GM19240 (cell line): ENCODE results near the gene ADTRP.
A peak's percentile ranks its signal among the peaks of the same experiment; 100 is the strongest.
"Not testable (repeated sequence)": the region's sequence is repeated elsewhere in the genome, so short reads cannot be mapped to it uniquely, and the experiment has no call there.

Experiments
- DNase-seq: peaks from one replicate; pipeline ENCODE4 v3.0.0; 2011; ENCODE audit warnings: low spot score; ENCODE audit not compliant: insufficient read length

ADTRP gene

GRCh38 chr6:11803591-11803971 lies 25.0 kb upstream of the ADTRP start:
- DNase-seq = no peak

GRCh38 chr6:11802886-11803590 lies 24.4 kb upstream of the ADTRP start:
- no peak for DNase-seq

GRCh38 chr6:11800531-11800930 lies 21.9 kb upstream of the ADTRP start:
- not testable (repeated sequence) for DNase-seq

DNA sequence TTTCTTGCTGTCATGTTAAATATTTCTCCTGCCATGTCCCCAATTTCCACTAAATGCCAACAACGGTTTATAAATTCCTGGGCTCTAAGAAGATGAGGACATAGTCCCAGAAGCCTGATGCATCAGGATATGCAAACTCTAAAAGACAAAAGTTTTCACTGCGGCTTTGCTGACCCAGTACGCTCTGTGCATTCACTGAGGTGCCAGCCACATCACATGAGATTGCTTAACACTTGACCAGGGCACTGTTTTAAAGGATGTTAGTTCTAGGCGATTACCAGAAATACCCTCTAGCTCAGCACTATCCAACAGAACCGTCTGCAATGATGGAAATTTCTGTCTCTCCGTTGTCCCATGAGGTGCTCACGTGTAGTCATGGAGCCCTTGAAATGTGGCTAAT lies 19.9 kb upstream of the ADTRP start:
- no peak for DNase-seq

DNA sequence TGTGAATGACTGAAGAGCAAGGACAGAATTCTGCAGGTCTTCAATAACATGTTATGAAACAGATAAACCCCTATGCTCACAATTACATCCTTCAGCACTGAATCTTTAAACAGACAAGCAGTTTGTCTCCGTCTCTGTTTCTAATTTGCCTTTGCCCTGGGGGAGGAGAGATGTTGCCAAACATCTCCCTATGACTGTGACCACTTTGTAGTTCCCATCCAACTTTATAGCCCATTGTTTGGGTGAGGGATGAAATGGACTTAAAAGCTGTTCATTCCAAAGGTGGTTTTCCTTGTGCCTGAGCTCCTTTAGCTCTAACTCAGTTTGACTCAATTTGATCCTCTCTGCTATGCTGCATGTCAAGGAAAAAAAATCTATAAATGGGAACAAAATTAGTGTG lies 19.5 kb upstream of the ADTRP start:
- no peak for DNase-seq

GRCh38 chr6:11796829-11797228 lies 18.2 kb upstream of the ADTRP start:
- no peak for DNase-seq

- DNase-seq = no peak
Observed at GRCh38 chr6:11795403-11795802, 16.8 kb upstream of the ADTRP start.

DNA sequence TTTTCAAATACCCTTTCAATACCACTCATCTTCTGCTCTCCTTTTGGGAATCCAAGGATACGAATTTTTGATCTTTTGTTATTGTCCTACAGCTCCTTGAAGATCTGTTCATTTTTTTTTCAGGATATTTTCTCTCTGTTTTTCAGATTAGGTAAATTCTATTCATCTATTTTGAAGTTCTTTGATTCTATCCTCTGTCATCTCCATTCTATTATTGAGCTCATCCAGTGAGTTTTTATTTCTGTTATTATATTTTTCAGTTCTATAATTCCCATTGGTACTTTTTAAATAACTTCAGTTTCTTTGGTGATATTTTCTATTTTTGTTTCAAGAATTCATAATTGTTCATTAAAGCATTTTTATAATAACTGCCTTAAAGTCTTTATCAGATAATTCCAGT lies 14.7 kb upstream of the ADTRP start:
- DNase-seq = no peak

GRCh38 chr6:11791354-11792107 lies 12.9 kb upstream of the ADTRP start:
- DNase-seq = no peak

GRCh38 chr6:11789744-11790143 lies 11.1 kb upstream of the ADTRP start:
- no peak for DNase-seq

- DNase-seq = no peak
Observed at GRCh38 chr6:11788043-11788442, 9.4 kb upstream of the ADTRP start.

DNA sequence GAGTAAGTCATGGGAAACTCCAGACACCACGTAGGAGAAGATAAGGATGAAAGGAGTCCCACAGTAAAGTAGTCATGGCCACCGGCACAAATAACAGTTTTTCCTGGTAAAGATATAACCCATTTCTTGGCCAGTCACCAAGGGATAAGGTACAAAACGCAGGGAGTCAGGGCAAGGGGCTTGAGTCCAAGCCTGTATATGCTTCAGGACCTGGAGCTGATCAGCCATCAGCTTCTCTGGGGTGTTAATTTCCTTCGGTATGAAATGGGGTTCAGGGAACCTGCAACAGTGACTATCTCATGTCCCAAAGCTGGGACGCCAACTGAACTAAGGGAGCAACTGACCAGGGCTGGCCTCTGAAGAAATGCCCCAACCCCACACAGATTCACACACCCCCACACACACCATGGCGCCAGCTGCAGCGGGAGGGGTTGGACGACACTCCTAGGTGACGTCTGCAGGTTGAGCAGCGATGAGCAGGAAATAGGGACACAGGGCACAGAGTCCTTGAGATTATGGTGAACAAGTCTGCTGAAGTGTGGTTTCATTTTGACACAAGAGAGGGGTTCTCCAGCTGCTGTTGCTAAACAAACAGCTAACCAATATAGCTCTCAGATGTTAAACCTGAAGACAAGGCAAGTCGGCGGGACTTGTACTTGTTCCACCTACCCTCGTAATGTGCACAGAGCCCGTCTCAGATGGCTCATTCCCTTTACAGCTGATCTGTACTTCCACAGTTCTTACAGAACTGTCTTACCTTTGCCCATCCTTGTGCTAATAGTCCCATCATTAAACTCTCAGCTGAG lies 7.4 kb upstream of the ADTRP start:
- peak; percentile 80 for DNase-seq

DNA sequence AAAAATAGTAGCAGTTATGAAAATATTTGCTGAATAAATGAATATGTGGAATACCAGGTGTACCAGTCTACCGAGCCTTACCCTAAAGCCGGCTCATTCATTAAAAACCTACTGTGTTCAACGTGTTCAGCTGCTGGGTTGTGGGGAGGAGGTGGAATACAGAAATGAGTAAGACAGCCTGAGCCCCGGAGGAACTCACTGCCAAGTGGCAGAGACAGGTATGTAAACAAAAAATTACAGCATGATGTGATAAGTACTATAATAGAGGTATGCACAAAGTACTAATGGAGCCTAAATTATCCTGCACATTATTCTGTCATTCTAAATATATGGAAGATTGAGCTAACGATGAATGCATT lies 6.8 kb upstream of the ADTRP start:
- DNase-seq = peak; percentile 33

DNA sequence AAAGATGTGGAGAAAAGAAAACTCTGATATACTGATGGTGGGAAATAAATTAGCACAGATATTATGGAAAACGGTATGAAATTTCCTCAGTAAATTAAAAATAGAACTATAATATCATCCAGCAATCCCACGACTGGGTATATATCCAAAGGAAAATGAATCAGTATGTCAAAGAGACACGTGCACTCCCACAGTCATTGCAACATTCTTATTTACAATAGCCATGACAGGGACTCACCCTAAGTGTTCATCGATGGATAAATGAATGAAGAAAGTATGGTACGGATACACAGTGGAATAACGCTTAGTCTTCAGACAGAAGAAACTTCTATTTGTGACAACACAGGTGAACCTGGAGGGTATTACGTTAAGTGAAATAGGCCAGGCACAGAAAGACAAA lies 5.7 kb upstream of the ADTRP start:
- no peak for DNase-seq

GRCh38 chr6:11783524-11784064 lies 5.0 kb upstream of the ADTRP start:
- DNase-seq = no peak

DNA sequence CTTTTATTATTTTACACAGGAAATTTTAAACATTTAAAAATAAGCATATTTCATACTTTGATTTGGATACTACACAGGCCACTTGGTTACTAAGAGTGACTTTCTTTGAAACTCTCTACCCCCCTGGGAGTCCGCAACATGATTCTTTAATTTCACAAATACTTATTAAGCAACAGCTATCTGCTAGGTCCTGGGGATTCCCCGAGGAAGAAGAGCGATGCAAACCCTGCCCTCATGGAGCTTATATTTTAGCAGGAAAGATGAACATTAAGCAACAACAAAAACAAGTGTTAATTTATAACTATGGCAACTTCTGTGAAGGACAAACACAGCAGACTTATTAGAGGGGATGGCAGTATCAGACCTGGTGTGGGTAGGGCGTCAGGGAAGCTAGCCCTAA lies 3.9 kb upstream of the ADTRP start:
- no peak for DNase-seq

DNA sequence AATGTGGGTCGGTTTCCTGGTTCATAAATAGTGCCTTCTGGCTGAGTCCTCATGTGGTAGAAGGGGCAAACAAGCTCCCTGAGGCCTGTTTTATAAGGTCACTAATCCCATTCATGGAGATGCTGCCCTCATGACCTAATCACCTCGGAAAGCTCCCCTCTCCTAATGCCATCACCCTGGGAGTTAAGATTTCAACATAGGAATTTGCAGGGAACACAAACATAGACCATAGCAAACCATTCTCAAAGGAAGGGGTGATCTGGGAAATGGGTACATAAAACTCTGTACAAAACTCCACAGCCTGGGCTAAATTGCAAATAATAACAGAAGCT lies 1.5 kb upstream of the ADTRP start:
- no peak for DNase-seq

DNA sequence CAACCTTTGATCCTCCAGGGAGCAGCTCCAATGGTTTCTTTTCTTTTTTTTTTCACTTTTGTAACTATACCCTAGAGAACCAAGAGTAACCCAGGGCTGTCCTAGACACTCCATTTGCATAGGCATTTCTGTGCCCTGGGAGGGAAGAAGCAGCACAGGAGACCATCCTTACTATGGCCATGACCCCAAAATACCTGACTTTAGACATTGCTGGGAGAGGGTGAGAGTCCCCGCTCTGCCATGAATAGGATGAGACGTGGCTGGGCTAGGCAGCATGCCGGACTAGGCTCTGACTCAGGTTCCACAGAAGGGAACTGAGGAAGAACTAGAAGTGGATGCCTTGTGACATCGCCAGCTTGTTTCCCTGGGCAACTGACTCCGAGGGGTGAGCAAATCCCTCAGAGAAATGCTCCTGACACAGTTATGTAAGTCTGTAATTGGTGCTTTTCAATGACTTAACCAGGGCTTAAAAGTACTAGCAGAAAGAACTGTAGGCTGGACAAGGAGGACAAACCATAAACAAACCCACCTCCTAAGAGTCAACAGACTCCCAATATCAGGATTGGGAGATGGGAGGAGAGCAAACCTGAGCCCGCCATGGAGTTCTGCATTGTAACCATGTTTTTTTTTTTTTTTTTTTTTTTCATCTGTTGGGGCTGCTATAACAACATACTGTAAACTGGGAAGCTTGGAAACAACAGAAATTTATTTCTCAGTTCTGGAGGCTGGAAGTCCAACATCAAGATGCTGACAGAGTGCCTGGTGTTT lies 910 bp upstream of the ADTRP start:
- no peak for DNase-seq

DNA sequence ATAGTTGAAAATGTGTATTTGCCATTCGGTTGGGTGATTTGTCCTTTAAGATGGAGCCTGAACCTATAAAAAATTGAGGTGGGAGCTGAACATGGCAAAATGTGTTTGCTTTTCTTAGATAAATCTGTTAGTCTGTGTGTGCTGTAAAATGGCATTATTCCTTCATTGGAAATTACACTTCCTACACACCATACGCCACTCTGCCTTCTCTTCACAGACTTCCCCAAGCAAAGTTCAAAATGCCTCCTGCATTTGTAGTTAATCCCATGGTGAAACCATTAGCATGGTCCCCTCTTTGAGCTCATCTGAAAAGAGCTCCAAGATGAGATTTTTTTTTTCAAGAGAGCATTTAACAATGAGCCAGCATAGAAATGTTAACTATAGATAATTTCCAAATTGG lies 567 bp downstream of the ADTRP start:
- no peak for DNase-seq

- no peak for DNase-seq
Observed at GRCh38 chr6:11775791-11776409, 2.7 kb downstream of the ADTRP start.

- DNase-seq = no peak
Observed at GRCh38 chr6:11774426-11774825, 4.2 kb downstream of the ADTRP start.
